Measurements from ENCODE around the gene ATP2B2. TPM values are rescaled to one million over a fixed set of nuclear protein-coding genes. Genes with fewer than 3 reads are reported as not detected.

Gene ATP2B2
- total RNA-seq, 1 donor from 2014 or later, result 0.09 TPM

GRCh38 chr3:10399634-10400033 is 105.8 kb downstream of the ATP2B2 start:
- ATAC-seq (no peak), DNase-seq (no peak)
- Histone ChIP-seq H3K27me3 (ENCODE audit: low read depth) (no peaks in the 10 kb centered on the region), H3K27ac (no peak overlapping the region), H3K4me3 (no peak overlapping the region), H3K36me3 (no peaks in the 10 kb centered on the region), H3K9me3 (no peaks in the 10 kb centered on the region), H3K4me1 (no peaks in the 10 kb centered on the region)
- intact Hi-C loops (cut with DNase I), result no loop called here
- no peak for TF ChIP-seq CTCF (IDR thresholded peaks at IDR 0.05)

GRCh38 chr3:10398341-10398740 is 107.0 kb downstream of the ATP2B2 start:
- Histone ChIP-seq H3K4me1 (no peaks in the 10 kb centered on the region), H3K27ac (no peak overlapping the region), H3K27me3 (ENCODE audit: low read depth) (no peaks in the 10 kb centered on the region), H3K9me3 (no peaks in the 10 kb centered on the region), H3K4me3 (no peak overlapping the region), H3K36me3 (no peaks in the 10 kb centered on the region)
- no peak for TF ChIP-seq CTCF (IDR thresholded peaks at IDR 0.05)
- intact Hi-C loops (cut with DNase I), result no loop called here
- ATAC-seq (no peak), DNase-seq (no peak)

GRCh38 chr3:10397879-10398278 is 107.5 kb downstream of the ATP2B2 start:
- no peak overlapping the region for H3K27ac ChIP-seq
- ATAC-seq (no peak), DNase-seq (no peak)
- no peaks in the 10 kb centered on the region for H3K36me3 ChIP-seq
- TF ChIP-seq CTCF (IDR thresholded peaks at IDR 0.05), result no peak
- H3K4me1 ChIP-seq, result no peaks in the 10 kb centered on the region
- no peak overlapping the region for H3K4me3 ChIP-seq
- no peaks in the 10 kb centered on the region for H3K27me3 ChIP-seq (ENCODE audit: low read depth)
- H3K9me3 ChIP-seq, result no peaks in the 10 kb centered on the region
- intact Hi-C loops (cut with DNase I), result no loop called here

DNA sequence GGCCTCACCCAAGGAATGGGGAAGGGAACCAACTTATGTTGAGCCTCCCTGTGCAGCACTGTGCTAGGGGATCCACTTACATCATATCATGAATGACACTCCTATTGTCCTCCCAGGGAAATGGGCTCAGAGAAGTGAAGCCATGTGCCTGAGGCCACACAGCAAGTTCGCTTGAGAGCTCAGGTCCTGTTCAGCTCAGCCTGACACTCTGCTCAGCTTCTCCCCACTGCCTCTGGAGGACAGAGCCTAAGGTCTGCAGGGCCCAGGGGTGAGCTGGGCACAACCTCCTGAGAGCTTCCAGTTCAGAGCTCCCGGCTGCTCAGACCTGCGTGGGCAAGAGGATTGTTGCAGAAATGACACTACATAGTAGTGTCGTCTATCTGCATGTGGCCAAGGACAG is 108.5 kb downstream of the ATP2B2 start:
- H3K9me3 ChIP-seq, result no peaks in the 10 kb centered on the region
- DNase-seq, result no peak

GRCh38 chr3:10396083-10396482 is 109.3 kb downstream of the ATP2B2 start:
- intact Hi-C loops (cut with DNase I), result no loop called here
- no peaks in the 10 kb centered on the region for H3K36me3 ChIP-seq
- no peaks in the 10 kb centered on the region for H3K27me3 ChIP-seq (ENCODE audit: low read depth)
- DNase-seq, result no peak
- peak in 1 of 2 donors; percentile 12 for ATAC-seq
- H3K27ac ChIP-seq, result no peak overlapping the region
- no peaks in the 10 kb centered on the region for H3K9me3 ChIP-seq
- H3K4me3 ChIP-seq, result no peak overlapping the region
- H3K4me1 ChIP-seq, result no peaks in the 10 kb centered on the region
- TF ChIP-seq CTCF (IDR thresholded peaks at IDR 0.05), result no peak

More for the DNA sequence above, 108.5 kb downstream of the ATP2B2 start:
- Histone ChIP-seq H3K36me3 (no peaks in the 10 kb centered on the region), H3K4me1 (no peaks in the 10 kb centered on the region), H3K27ac (no peak overlapping the region), H3K4me3 (no peak overlapping the region), H3K27me3 (ENCODE audit: low read depth) (no peaks in the 10 kb centered on the region)
- no peak for ATAC-seq
- TF ChIP-seq CTCF (IDR thresholded peaks at IDR 0.05), result no peak
- intact Hi-C loops (cut with DNase I), result no loop called here

GRCh38 chr3:10395671-10396070 is 109.7 kb downstream of the ATP2B2 start:
- no peaks in the 10 kb centered on the region for H3K4me1 ChIP-seq
- no peaks in the 10 kb centered on the region for H3K36me3 ChIP-seq
- TF ChIP-seq CTCF (IDR thresholded peaks at IDR 0.05), result no peak
- intact Hi-C loops (cut with DNase I), result no loop called here
- no peaks in the 10 kb centered on the region for H3K27me3 ChIP-seq (ENCODE audit: low read depth)
- DNase-seq, result no peak
- no peaks in the 10 kb centered on the region for H3K9me3 ChIP-seq
- H3K27ac ChIP-seq, result no peak overlapping the region
- ATAC-seq, result no peak
- H3K4me3 ChIP-seq, result no peak overlapping the region
